Glutamatergic neuron (in vitro differentiated cells): ENCODE results near the gene NOS1. TPM values are rescaled to one million over a fixed set of nuclear protein-coding genes. Genes with fewer than 3 reads are reported as not detected.

ENCODE experiments used
- DNase-seq: peaks from one replicate; pipeline ENCODE4 v3.0.0; 2022
- H3K27ac Mint-ChIP-seq: one replicate; pipeline ENCODE4 v1.8.0; 2020; ENCODE audit warnings: mild to moderate bottlenecking, mixed read lengths, inconsistent platforms; ENCODE audit not compliant: unreplicated experiment
- H3K27me3 Mint-ChIP-seq: one replicate; pipeline ENCODE4 v1.8.0; 2020; ENCODE audit warnings: mild to moderate bottlenecking, moderate library complexity, mixed read lengths, inconsistent platforms; ENCODE audit not compliant: unreplicated experiment
- H3K36me3 Mint-ChIP-seq: one replicate; pipeline ENCODE4 v1.8.0; 2020; ENCODE audit warnings: mild to moderate bottlenecking, mixed read lengths, inconsistent platforms; ENCODE audit not compliant: unreplicated experiment
- H3K4me1 Mint-ChIP-seq: one replicate; pipeline ENCODE4 v1.8.0; 2020; ENCODE audit warnings: mild to moderate bottlenecking, low read depth, mixed read lengths, inconsistent platforms; ENCODE audit not compliant: unreplicated experiment
- H3K4me3 Mint-ChIP-seq: one replicate; pipeline ENCODE4 v1.8.0; 2020; ENCODE audit warnings: mild to moderate bottlenecking, mixed read lengths, inconsistent platforms; ENCODE audit not compliant: unreplicated experiment
- H3K9me3 Mint-ChIP-seq: one replicate; pipeline ENCODE4 v1.8.0; 2020; ENCODE audit warnings: mild to moderate bottlenecking, moderate library complexity, mixed read lengths, inconsistent platforms; ENCODE audit not compliant: unreplicated experiment
- CTCF ChIP-seq: fragments of 200-600 bp; sonication (generic); IDR thresholded peaks from one replicate; pipeline ENCODE4 v1.5.0; 2021; ENCODE audit not compliant: partially characterized antibody, unreplicated experiment
- total RNA-seq: library from RNA; stranded (reverse); fragmentation: NEBNext Ultra II Directional; extraction: Animal tissue kit (Norgen Biotek cat#: 25700); gene quantifications from one replicate; pipeline ENCODE4 v1.2.1, GENCODE V29; 2021; ENCODE audit not compliant: unreplicated experiment

Gene NOS1
- total RNA-seq, 1 donor from 2014 or later = 0.96 TPM

- H3K36me3 Mint-ChIP-seq = no peaks in the 10 kb centered on the region
- no peak for DNase-seq
- H3K4me1 Mint-ChIP-seq = no peaks in the 10 kb centered on the region
- H3K4me3 Mint-ChIP-seq = no peak overlapping the region
- H3K27ac Mint-ChIP-seq = no peak overlapping the region
- no peaks in the 10 kb centered on the region for H3K27me3 Mint-ChIP-seq
- H3K9me3 Mint-ChIP-seq = no peaks in the 10 kb centered on the region
- no peak for TF ChIP-seq CTCF
Measured at GRCh38 chr12:117180758-117181467, 180.5 kb downstream of the NOS1 start.

- no peaks in the 10 kb centered on the region for H3K27me3 Mint-ChIP-seq
- no peaks in the 10 kb centered on the region for H3K36me3 Mint-ChIP-seq
- no peak overlapping the region for H3K27ac Mint-ChIP-seq
- TF ChIP-seq CTCF = no peak
- no peak overlapping the region for H3K4me3 Mint-ChIP-seq
- no peak for DNase-seq
- H3K9me3 Mint-ChIP-seq = no peaks in the 10 kb centered on the region
- no peaks in the 10 kb centered on the region for H3K4me1 Mint-ChIP-seq
Measured at GRCh38 chr12:117178745-117179144, 182.7 kb downstream of the NOS1 start.

- Mint-ChIP-seq H3K27ac (no peak overlapping the region), H3K36me3 (no peaks in the 10 kb centered on the region), H3K4me3 (no peak overlapping the region), H3K9me3 (no peaks in the 10 kb centered on the region), H3K27me3 (no peaks in the 10 kb centered on the region), H3K4me1 (no peaks in the 10 kb centered on the region)
- no peak for TF ChIP-seq CTCF
- no peak for DNase-seq
Measured at GRCh38 chr12:117178301-117178700, 183.1 kb downstream of the NOS1 start.

GRCh38 chr12:117172168-117172567 is 189.3 kb downstream of the NOS1 start:
- H3K9me3 Mint-ChIP-seq = peaks cover 2% of the 10 kb centered on the region
- no peak overlapping the region for H3K4me3 Mint-ChIP-seq
- DNase-seq = no peak
- no peaks in the 10 kb centered on the region for H3K27me3 Mint-ChIP-seq
- TF ChIP-seq CTCF = no peak
- no peak overlapping the region for H3K27ac Mint-ChIP-seq
- H3K36me3 Mint-ChIP-seq = no peaks in the 10 kb centered on the region
- H3K4me1 Mint-ChIP-seq = no peaks in the 10 kb centered on the region

- peaks cover 2% of the 10 kb centered on the region for H3K9me3 Mint-ChIP-seq
- no peak overlapping the region for H3K4me3 Mint-ChIP-seq
- no peak for DNase-seq
- H3K36me3 Mint-ChIP-seq = no peaks in the 10 kb centered on the region
- TF ChIP-seq CTCF = no peak
- H3K27me3 Mint-ChIP-seq = no peaks in the 10 kb centered on the region
- H3K27ac Mint-ChIP-seq = no peak overlapping the region
- no peaks in the 10 kb centered on the region for H3K4me1 Mint-ChIP-seq
Measured at GRCh38 chr12:117171499-117172162, 189.8 kb downstream of the NOS1 start.
